HG02588 (cell line): ENCODE measurements around the gene INO80B.
"Not testable (repeated sequence)": the region's sequence is repeated elsewhere in the genome, so short reads cannot be mapped to it uniquely, and the experiment has no call there.

Experiments
- ATAC-seq: cut with Tn5 transposase; IDR thresholded peaks from one replicate; pipeline ENCODE4 v1.9.1; 2021; ENCODE audit warnings: mild to moderate bottlenecking, moderate library complexity; ENCODE audit not compliant: unreplicated experiment

INO80B gene

GRCh38 chr2:74454654-74455511 lies at the start of gene INO80B:
Gene INO80B (plus strand): TSS chr2:74455087. CDS start chr2:74455117, 30 bp downstream.
- ATAC-seq: peak; percentile 30

GRCh38 chr2:74406035-74406434 lies 48.9 kb upstream of the INO80B start:
- no peak for ATAC-seq

GRCh38 chr2:74407682-74408081 lies 47.2 kb upstream of the INO80B start:
- no peak for ATAC-seq

- ATAC-seq: no peak
These were observed 41.7 kb upstream of the INO80B start for GRCh38 chr2:74413001-74413698.

- ATAC-seq: no peak
These were observed 40.4 kb upstream of the INO80B start for GRCh38 chr2:74414441-74414840.

- ATAC-seq: peak; percentile 50
These were observed 39.8 kb upstream of the INO80B start for GRCh38 chr2:74414881-74415761.

GRCh38 chr2:74415762-74416395 lies 39.0 kb upstream of the INO80B start:
- ATAC-seq: no peak

- ATAC-seq: no peak
These were observed 38.1 kb upstream of the INO80B start for GRCh38 chr2:74416778-74417177.

- ATAC-seq: no peak
These were observed 37.7 kb upstream of the INO80B start for GRCh38 chr2:74417197-74417596.

GRCh38 chr2:74417763-74418162 lies 37.1 kb upstream of the INO80B start:
- ATAC-seq: no peak

GRCh38 chr2:74418312-74418711 lies 36.6 kb upstream of the INO80B start:
- no peak for ATAC-seq

GRCh38 chr2:74419345-74419744 lies 35.5 kb upstream of the INO80B start:
- ATAC-seq: no peak

GRCh38 chr2:74420006-74420405 lies 34.9 kb upstream of the INO80B start:
- ATAC-seq: no peak

- ATAC-seq: not testable (repeated sequence)
These were observed 34.3 kb upstream of the INO80B start for GRCh38 chr2:74420443-74421103.

- peak; percentile 90 for ATAC-seq
These were observed 33.5 kb upstream of the INO80B start, which contains the start of the genes C2orf81 and WDR54 for GRCh38 chr2:74421221-74421870. Gene C2orf81 (minus strand): TSS chr2:74421619. CDS start chr2:74421560, 59 bp downstream. Gene WDR54 (plus strand): TSS chr2:74421730. CDS start chr2:74422154, 424 bp downstream.

GRCh38 chr2:74423231-74424095 lies 31.4 kb upstream of the INO80B start:
- ATAC-seq: no peak

- no peak for ATAC-seq
These were observed 30.5 kb upstream of the INO80B start for GRCh38 chr2:74424139-74424992.
